H9 (cell line): ENCODE measurements around the gene ZFPL1. TPM values are rescaled to one million over a fixed set of nuclear protein-coding genes. Genes with fewer than 3 reads are reported as not detected.

ENCODE experiments used
- DNase-seq: peaks from one replicate; pipeline ENCODE4 v3.0.0-alpha.2; 2017
- H2AFZ ChIP-seq: one replicate; pipeline ENCODE4 v1.6.1; 2013; ENCODE audit warnings: mild to moderate bottlenecking, low read length, control low read depth, moderate library complexity
- H2AK5ac ChIP-seq: 2 replicates; pipeline ENCODE4 v1.6.1; 2013; ENCODE audit warnings: low read length, control low read depth, mixed read lengths; ENCODE audit not compliant: insufficient read length
- H2BK120ac ChIP-seq: one replicate; pipeline ENCODE4 v1.6.1; 2013; ENCODE audit warnings: low read depth, mild to moderate bottlenecking, low read length, control low read depth, inconsistent platforms; ENCODE audit not compliant: poor library complexity, severe bottlenecking
- H2BK12ac ChIP-seq: 2 replicates; pipeline ENCODE4 v1.6.1; 2013; ENCODE audit warnings: low read length, control low read depth, mixed read lengths, low read depth; ENCODE audit not compliant: insufficient read length
- H2BK15ac ChIP-seq: 2 replicates; pipeline ENCODE4 v1.6.1; 2013; ENCODE audit warnings: low read depth, low read length, control low read depth
- H2BK20ac ChIP-seq: one replicate; pipeline ENCODE4 v1.6.1; 2013; ENCODE audit warnings: low read depth, mild to moderate bottlenecking, low read length, control low read depth, inconsistent platforms; ENCODE audit not compliant: poor library complexity, severe bottlenecking
- H2BK5ac ChIP-seq: 2 replicates; pipeline ENCODE4 v1.6.1; 2013; ENCODE audit warnings: low read length, control low read depth, mixed read lengths; ENCODE audit not compliant: insufficient read length
- H3K14ac ChIP-seq: 2 replicates; pipeline ENCODE4 v1.6.1; 2013; ENCODE audit warnings: low read length, control low read depth; ENCODE audit not compliant: insufficient read depth
- H3K18ac ChIP-seq: 2 replicates; pipeline ENCODE4 v1.6.1; 2013; ENCODE audit warnings: low read depth, mild to moderate bottlenecking, mixed read lengths, low read length, control low read depth; ENCODE audit not compliant: insufficient read length
- H3K23ac ChIP-seq: 2 replicates; pipeline ENCODE4 v1.6.1; 2013; ENCODE audit warnings: low read length, control low read depth, mixed read lengths, low read depth; ENCODE audit not compliant: insufficient read length
- H3K23me2 ChIP-seq: 2 replicates; pipeline ENCODE4 v1.6.1; 2013; ENCODE audit warnings: low read depth, mild to moderate bottlenecking, mixed read lengths, low read length, control low read depth; ENCODE audit not compliant: insufficient read length, poor library complexity, severe bottlenecking
- H3K27ac ChIP-seq: 2 replicates; pipeline ENCODE4 v1.5.1; 2013; ENCODE audit warnings: low read length, control low read depth, mixed read lengths, low read depth; ENCODE audit not compliant: insufficient read length
- H3K27me3 ChIP-seq: 2 replicates; pipeline ENCODE4 v1.6.1; 2013; ENCODE audit warnings: low read length, control low read depth, inconsistent platforms; ENCODE audit not compliant: insufficient read depth
- H3K4ac ChIP-seq: 2 replicates; pipeline ENCODE4 v1.6.1; 2013; ENCODE audit warnings: low read depth, mild to moderate bottlenecking, control low read depth, inconsistent platforms, low read length, moderate library complexity
- H3K4me1 ChIP-seq: 2 replicates; pipeline ENCODE4 v1.6.1; 2013; ENCODE audit warnings: low read length, control low read depth, inconsistent platforms; ENCODE audit not compliant: insufficient read depth
- H3K4me2 ChIP-seq: 2 replicates; pipeline ENCODE4 v1.6.1; 2013; ENCODE audit warnings: low read length, control low read depth, mixed read lengths; ENCODE audit not compliant: insufficient read length, insufficient read depth
- H3K56ac ChIP-seq: 2 replicates; pipeline ENCODE4 v1.6.1; 2013; ENCODE audit warnings: low read depth, mild to moderate bottlenecking, mixed read lengths, low read length, control low read depth; ENCODE audit not compliant: insufficient read length
- H3K79me1 ChIP-seq: 2 replicates; pipeline ENCODE4 v1.6.1; 2013; ENCODE audit warnings: low read depth, mild to moderate bottlenecking, moderate library complexity, low read length, control low read depth, inconsistent platforms; ENCODE audit not compliant: insufficient read depth, poor library complexity, severe bottlenecking
- H3K79me2 ChIP-seq: 2 replicates; pipeline ENCODE4 v1.6.1; 2013; ENCODE audit warnings: low read length, control low read depth, inconsistent platforms; ENCODE audit not compliant: insufficient read depth
- H3K9ac ChIP-seq: 2 replicates; pipeline ENCODE4 v1.6.1; 2013; ENCODE audit warnings: low read length, control low read depth, mixed read lengths; ENCODE audit not compliant: insufficient read length; ENCODE audit errors: extremely low read depth
- H3K9me3 ChIP-seq: one replicate; pipeline ENCODE4 v1.6.1; 2013; ENCODE audit warnings: low read depth, low read length, inconsistent platforms; ENCODE audit not compliant: control insufficient read depth
- H3T11ph ChIP-seq: one replicate; pipeline ENCODE4 v1.6.1; 2013; ENCODE audit warnings: mild to moderate bottlenecking, low read length, control low read depth, inconsistent platforms
- H4K20me1 ChIP-seq: one replicate; pipeline ENCODE4 v1.6.1; 2013; ENCODE audit not compliant: control insufficient read depth, insufficient read length, insufficient read depth
- H4K5ac ChIP-seq: 2 replicates; pipeline ENCODE4 v1.6.1; 2013; ENCODE audit warnings: low read depth, mild to moderate bottlenecking, mixed read lengths, low read length, control low read depth; ENCODE audit not compliant: insufficient read length
- H4K8ac ChIP-seq: replicated peaks from 2 replicates; pipeline ENCODE4 v1.6.1; 2013; ENCODE audit warnings: low read length, control low read depth, mixed read lengths, low read depth; ENCODE audit not compliant: insufficient read length
- H4K91ac ChIP-seq: 2 replicates; pipeline ENCODE4 v1.6.1; 2013; ENCODE audit warnings: low read depth, mild to moderate bottlenecking, moderate library complexity, mixed read lengths, low read length, control low read depth; ENCODE audit not compliant: insufficient read length
- H3K27ac Mint-ChIP-seq, 3 experiments: 2 replicates in 2 of 3; 3 replicates in 1 of 3; pipeline ENCODE4 v1.8.0; 2020 to 2021; ENCODE audit warnings: mixed read lengths in 3 of 3, mild to moderate bottlenecking in 1 of 3, moderate library complexity in 1 of 3
- H3K27me3 Mint-ChIP-seq: 2 replicates; pipeline ENCODE4 v1.8.0; 2021; ENCODE audit warnings: low read depth, mild to moderate bottlenecking, moderate library complexity, mixed read lengths
- H3K36me3 Mint-ChIP-seq, 3 experiments: 2 replicates in 2 of 3; 3 replicates in 1 of 3; pipeline ENCODE4 v1.8.0; 2020 to 2021; ENCODE audit warnings: low read depth in 3 of 3, mixed read lengths in 3 of 3; ENCODE audit not compliant: insufficient read depth in 1 of 3
- H3K4me1 Mint-ChIP-seq, 2 experiments: 2 replicates each; pipeline ENCODE4 v1.8.0; 2020; ENCODE audit warnings: mixed read lengths in 2 of 2
- H3K4me3 Mint-ChIP-seq, 2 experiments: 2 replicates in 1 of 2; 3 replicates in 1 of 2; pipeline ENCODE4 v1.8.0; 2020 to 2021; ENCODE audit warnings: mild to moderate bottlenecking in 2 of 2, mixed read lengths in 2 of 2, moderate library complexity in 1 of 2
- H3K9me3 Mint-ChIP-seq, 2 experiments: 2 replicates in 1 of 2; 3 replicates in 1 of 2; pipeline ENCODE4 v1.8.0; 2020; ENCODE audit warnings: mild to moderate bottlenecking in 2 of 2, mixed read lengths in 2 of 2, moderate library complexity in 1 of 2
- CTCF ChIP-seq: fragments of 200-600 bp; sonication (generic); conservative IDR thresholded peaks from 3 replicates; pipeline ENCODE4 v1.8.0; 2021; ENCODE audit warnings: antibody characterized with exemption, mild to moderate bottlenecking
- WGBS: extraction: QIAGEN DNeasy Blood & Tissue Kit; methylation state at CpG from one replicate; pipeline ENCODE4 v1.1.7; 2013; ENCODE audit warnings: missing lambda C conversion rate, low lambda C conversion rate, mixed read lengths; ENCODE audit not compliant: insufficient read length; ENCODE audit errors: extremely low coverage; 5-methylcytosine and 5-hydroxymethylcytosine counted together
- total RNA-seq: library from RNA; stranded (reverse); gene quantifications from 2 replicates; pipeline ENCODE4 v1.2.1, GENCODE V29; 2021

The ZFPL1 gene
- total RNA-seq, 1 experiment from 2014 or later = 24.2 TPM

DNA sequence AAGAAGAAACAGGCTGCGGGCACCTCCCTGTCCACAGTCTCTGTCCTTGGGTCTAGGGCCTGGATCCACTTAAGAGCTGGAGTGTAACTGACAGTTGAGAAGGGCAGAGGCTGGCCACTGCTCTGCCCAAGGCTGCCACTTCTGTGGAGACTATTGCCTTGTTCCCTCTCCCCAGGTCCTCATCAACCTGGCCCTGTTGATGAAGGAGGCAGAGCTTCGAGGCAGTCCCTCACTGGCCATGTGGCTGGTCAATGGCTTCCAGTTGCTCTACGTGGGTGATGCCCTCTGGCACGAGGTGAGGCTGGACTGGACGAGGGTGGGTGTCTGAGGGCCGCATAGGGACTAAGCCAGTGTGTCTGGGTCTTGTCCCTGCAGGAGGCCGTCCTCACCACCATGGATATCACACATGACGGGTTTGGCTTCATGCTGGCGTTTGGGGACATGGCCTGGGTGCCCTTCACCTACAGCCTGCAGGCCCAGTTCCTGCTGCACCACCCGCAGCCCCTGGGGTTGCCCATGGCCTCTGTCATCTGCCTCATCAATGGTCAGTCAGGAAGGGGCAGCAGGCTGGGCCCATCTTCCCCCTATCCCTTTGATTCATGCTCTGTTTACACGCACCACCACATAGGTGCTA is 30.6 kb downstream of the ZFPL1 start:
- Histone ChIP-seq H3K4me2 (no peak overlapping the region), H3T11ph (no peak overlapping the region), H2BK120ac (no peak overlapping the region), H3K27me3 (no peaks in the 10 kb centered on the region), H3K23me2 (peaks cover 18% of the 10 kb centered on the region), H2AK5ac (no peak overlapping the region), H3K23ac (no peak overlapping the region), H2AFZ (no peak overlapping the region), H2BK5ac (no peak overlapping the region), H4K20me1 (no peaks in the 10 kb centered on the region), H3K9ac (no peak overlapping the region), H3K56ac (no peak overlapping the region), H2BK15ac (no peak overlapping the region), H3K79me1 (no peaks in the 10 kb centered on the region), H4K8ac (no peak overlapping the region), H3K79me2 (no peaks in the 10 kb centered on the region), H4K91ac (no peak overlapping the region), H3K4me1 (no peaks in the 10 kb centered on the region), H3K9me3 (no peaks in the 10 kb centered on the region), H3K14ac (no peak overlapping the region), H3K4ac (no peak overlapping the region), H4K5ac (no peak overlapping the region), H3K18ac (no peak overlapping the region), H2BK20ac (no peak overlapping the region), H2BK12ac (no peak overlapping the region), H3K27ac (no peak overlapping the region)
- H3K27ac Mint-ChIP-seq = no peak overlapping the region
- peaks cover 8 to 42% (median 40%) of the 10 kb centered on the region in 3 experiments for H3K36me3 Mint-ChIP-seq
- H3K4me3 Mint-ChIP-seq = peak overlapping the region in 1 of 2 experiments; percentile 99; a peak in 2 of 5 replicates
- no CpG with 5 or more reads among the region's 11 CpGs for WGBS
- TF ChIP-seq CTCF = no peak
- DNase-seq = no peak
- H3K9me3 Mint-ChIP-seq = no peaks in the 10 kb centered on the region
- H3K4me1 Mint-ChIP-seq = peaks cover 17 to 25% of the 10 kb centered on the region in 2 experiments
- H3K27me3 Mint-ChIP-seq = peaks cover 1% of the 10 kb centered on the region; the same call in 1 of the 2 replicates
